ENCODE results near the gene KIF1B. TPM values are rescaled to one million over a fixed set of nuclear protein-coding genes. Genes with fewer than 3 reads are reported as not detected.

Gene KIF1B
- total and polyA plus RNA-seq, 9 of the 15 experiments (the other 6 are each of a cell fraction or from before 2014, with no cell fraction given) = 2.8 to 19.8 (median 11.9) TPM

- TF ChIP-seq ATF3 (IDR thresholded peaks at IDR 0.05) (peak; percentile 33), ATF3 (CRISPR knock-in tag; conservative IDR thresholded peaks at IDR 0.05) (no peak), PBX2 (CRISPR knock-in tag; IDR thresholded peaks at IDR 0.05; ENCODE audit: low read depth) (no peak), PBX2 (tag; conservative IDR thresholded peaks at IDR 0.05; ENCODE audit: low read depth) (0 out of 2 replicates have a peak, but pooled peaks have one; percentile 22), PHTF2 (CRISPR knock-in tag; IDR thresholded peaks at IDR 0.05) (no peak), HMG20A (CRISPR knock-in tag; conservative IDR thresholded peaks at IDR 0.05) (no peak), JUN (IDR thresholded peaks at IDR 0.05; ENCODE audit: borderline replicate concordance, low read depth, low read length) (0 out of 2 replicates have a peak, but pooled peaks have one; percentile 19), JUN (CRISPR knock-in tag; IDR thresholded peaks at IDR 0.05; ENCODE audit: borderline replicate concordance) (no peak), CBFA2T3 (IDR thresholded peaks at IDR 0.05) (peak; percentile 58)
Observed at GRCh38 chr1:10283318-10283984, 73.1 kb downstream of the KIF1B start (continued).
